ENCODE data around the gene RASA3. TPM values are rescaled to one million over a fixed set of nuclear protein-coding genes. Genes with fewer than 3 reads are reported as not detected.

The RASA3 gene
- total and polyA plus RNA-seq, 10 of the 15 experiments (the other 5 are each of a cell fraction or from before 2014, with no cell fraction given), result 0.79 to 33.9 (median 17.6) TPM

DNA sequence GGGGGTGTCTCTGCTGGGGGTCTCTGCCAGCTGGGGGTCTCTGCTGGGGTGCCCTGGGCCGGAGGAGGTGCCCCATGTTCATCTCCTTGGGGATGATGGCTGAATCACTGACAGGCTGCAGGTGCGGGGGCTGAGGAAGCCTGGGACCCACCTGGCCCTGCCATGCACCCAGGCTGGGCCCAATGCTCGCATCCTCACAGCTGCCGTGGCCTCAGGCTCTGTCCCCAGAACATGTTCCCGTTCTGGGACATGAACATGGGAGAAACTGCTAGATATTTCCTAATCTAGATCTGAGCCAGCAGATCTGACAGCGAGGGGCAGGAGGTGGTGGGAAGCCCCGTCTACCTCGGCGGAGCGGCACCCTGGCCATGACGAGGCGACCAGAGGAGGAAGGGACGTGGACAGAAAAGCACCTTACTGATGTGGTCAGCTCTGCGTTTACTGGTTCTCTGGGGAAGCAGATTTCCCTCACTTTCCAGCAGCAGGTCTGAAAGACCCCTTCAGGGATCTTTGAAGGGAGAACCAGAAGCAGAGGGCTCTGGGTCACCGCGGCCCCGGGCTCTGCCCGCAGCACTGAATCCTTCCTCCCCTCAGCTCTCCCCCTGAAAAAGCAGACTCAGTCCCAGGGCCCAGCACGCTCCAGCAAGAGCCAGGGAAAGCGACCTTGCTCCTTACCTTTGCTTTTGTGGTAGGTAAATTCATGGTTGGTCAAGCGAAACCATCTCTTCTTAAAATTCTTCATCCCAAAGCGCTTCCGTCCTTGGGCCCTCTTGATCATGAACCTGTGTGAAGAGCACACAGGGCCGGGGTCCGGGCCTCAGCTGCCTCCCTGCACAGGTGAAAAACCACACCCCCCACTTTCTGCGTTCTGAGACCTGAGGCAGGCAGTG lies 132.0 kb downstream of the RASA3 start:
- in situ Hi-C loops (cut with MboI) (no loop called here), intact Hi-C loops (cut with micrococcal nuclease; ENCODE audit: unreplicated experiment) (no loop called here)
- H3K27me3 ChIP-seq (replicated peaks in 1 of 2; ENCODE audit: control insufficient read depth in 2 of 2, insufficient read depth in 2 of 2, low read length in 1 of 2), result no peaks in the 10 kb centered on the region
- FAIRE-seq (no peak), DNase-seq (ENCODE audit: low read depth, low spot score) (no peak), ATAC-seq (no peak)
- ChIA-PET POLR2A (no interaction called here), CTCF (no interaction called here), SMC1A (ENCODE audit: uncharacterized antibody, unreplicated experiment) (no interaction called here), RAD21 (ENCODE audit: unreplicated experiment) (no interaction called here)
- no peak overlapping the region for H2AFZ ChIP-seq (ENCODE audit: control insufficient read depth, low read depth, low read length)
- H3K27ac ChIP-seq (ENCODE audit: control insufficient read depth, insufficient read depth), result no peak overlapping the region
- H3K4me1 ChIP-seq (ENCODE audit: control insufficient read depth, insufficient read depth, low read length), result no peaks in the 10 kb centered on the region
- H3K79me2 ChIP-seq (ENCODE audit: control insufficient read depth, insufficient read depth, low read length), result no peaks in the 10 kb centered on the region
- TF ChIP-seq, protein P1, sequence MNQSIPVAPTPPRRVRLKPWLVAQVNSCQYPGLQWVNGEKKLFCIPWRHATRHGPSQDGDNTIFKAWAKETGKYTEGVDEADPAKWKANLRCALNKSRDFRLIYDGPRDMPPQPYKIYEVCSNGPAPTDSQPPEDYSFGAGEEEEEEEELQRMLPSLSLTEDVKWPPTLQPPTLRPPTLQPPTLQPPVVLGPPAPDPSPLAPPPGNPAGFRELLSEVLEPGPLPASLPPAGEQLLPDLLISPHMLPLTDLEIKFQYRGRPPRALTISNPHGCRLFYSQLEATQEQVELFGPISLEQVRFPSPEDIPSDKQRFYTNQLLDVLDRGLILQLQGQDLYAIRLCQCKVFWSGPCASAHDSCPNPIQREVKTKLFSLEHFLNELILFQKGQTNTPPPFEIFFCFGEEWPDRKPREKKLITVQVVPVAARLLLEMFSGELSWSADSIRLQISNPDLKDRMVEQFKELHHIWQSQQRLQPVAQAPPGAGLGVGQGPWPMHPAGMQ (IDR thresholded peaks at IDR 0.05; ENCODE audit: borderline replicate concordance), result no peak
- TF ChIP-seq NFXL1 (IDR thresholded peaks at IDR 0.05; ENCODE audit: borderline replicate concordance), result no peak
- no peak for TF ChIP-seq RFX5 (IDR thresholded peaks at IDR 0.05; ENCODE audit: low read depth, low read length)
- TF ChIP-seq, protein P2, sequence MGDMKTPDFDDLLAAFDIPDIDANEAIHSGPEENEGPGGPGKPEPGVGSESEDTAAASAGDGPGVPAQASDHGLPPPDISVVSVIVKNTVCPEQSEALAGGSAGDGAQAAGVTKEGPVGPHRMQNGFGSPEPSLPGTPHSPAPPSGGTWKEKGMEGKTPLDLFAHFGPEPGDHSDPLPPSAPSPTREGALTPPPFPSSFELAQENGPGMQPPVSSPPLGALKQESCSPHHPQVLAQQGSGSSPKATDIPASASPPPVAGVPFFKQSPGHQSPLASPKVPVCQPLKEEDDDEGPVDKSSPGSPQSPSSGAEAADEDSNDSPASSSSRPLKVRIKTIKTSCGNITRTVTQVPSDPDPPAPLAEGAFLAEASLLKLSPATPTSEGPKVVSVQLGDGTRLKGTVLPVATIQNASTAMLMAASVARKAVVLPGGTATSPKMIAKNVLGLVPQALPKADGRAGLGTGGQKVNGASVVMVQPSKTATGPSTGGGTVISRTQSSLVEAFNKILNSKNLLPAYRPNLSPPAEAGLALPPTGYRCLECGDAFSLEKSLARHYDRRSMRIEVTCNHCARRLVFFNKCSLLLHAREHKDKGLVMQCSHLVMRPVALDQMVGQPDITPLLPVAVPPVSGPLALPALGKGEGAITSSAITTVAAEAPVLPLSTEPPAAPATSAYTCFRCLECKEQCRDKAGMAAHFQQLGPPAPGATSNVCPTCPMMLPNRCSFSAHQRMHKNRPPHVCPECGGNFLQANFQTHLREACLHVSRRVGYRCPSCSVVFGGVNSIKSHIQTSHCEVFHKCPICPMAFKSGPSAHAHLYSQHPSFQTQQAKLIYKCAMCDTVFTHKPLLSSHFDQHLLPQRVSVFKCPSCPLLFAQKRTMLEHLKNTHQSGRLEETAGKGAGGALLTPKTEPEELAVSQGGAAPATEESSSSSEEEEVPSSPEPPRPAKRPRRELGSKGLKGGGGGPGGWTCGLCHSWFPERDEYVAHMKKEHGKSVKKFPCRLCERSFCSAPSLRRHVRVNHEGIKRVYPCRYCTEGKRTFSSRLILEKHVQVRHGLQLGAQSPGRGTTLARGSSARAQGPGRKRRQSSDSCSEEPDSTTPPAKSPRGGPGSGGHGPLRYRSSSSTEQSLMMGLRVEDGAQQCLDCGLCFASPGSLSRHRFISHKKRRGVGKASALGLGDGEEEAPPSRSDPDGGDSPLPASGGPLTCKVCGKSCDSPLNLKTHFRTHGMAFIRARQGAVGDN (IDR thresholded peaks at IDR 0.05), result no peak
- no peak for TF ChIP-seq WRNIP1 (IDR thresholded peaks at IDR 0.05; ENCODE audit: borderline replicate concordance, low read depth, low read length)
- no peak for TF ChIP-seq RB1 (IDR thresholded peaks at IDR 0.05; ENCODE audit: borderline replicate concordance)
- TF ChIP-seq NBN (IDR thresholded peaks at IDR 0.05), result no peak
- TF ChIP-seq ZNF274 (IDR thresholded peaks at IDR 0.05; ENCODE audit: insufficient read depth, insufficient read length), result no peak
- no peak for TF ChIP-seq EP300 (IDR thresholded peaks at IDR 0.05; ENCODE audit: borderline replicate concordance in 1 of 2, control insufficient read depth in 1 of 2, low read depth in 2 of 2, low read length in 2 of 2)
- no peak for TF ChIP-seq SMAD1 (IDR thresholded peaks at IDR 0.05; ENCODE audit: low read depth, partially characterized antibody)
- TF ChIP-seq NR2C1 (IDR thresholded peaks at IDR 0.05), result no peak
- no peak for TF ChIP-seq DPF2 (IDR thresholded peaks at IDR 0.05)
- no peak for TF ChIP-seq POLR2A (IDR thresholded peaks at IDR 0.05; ENCODE audit: low read depth, low read length)
- TF ChIP-seq, protein P3, sequence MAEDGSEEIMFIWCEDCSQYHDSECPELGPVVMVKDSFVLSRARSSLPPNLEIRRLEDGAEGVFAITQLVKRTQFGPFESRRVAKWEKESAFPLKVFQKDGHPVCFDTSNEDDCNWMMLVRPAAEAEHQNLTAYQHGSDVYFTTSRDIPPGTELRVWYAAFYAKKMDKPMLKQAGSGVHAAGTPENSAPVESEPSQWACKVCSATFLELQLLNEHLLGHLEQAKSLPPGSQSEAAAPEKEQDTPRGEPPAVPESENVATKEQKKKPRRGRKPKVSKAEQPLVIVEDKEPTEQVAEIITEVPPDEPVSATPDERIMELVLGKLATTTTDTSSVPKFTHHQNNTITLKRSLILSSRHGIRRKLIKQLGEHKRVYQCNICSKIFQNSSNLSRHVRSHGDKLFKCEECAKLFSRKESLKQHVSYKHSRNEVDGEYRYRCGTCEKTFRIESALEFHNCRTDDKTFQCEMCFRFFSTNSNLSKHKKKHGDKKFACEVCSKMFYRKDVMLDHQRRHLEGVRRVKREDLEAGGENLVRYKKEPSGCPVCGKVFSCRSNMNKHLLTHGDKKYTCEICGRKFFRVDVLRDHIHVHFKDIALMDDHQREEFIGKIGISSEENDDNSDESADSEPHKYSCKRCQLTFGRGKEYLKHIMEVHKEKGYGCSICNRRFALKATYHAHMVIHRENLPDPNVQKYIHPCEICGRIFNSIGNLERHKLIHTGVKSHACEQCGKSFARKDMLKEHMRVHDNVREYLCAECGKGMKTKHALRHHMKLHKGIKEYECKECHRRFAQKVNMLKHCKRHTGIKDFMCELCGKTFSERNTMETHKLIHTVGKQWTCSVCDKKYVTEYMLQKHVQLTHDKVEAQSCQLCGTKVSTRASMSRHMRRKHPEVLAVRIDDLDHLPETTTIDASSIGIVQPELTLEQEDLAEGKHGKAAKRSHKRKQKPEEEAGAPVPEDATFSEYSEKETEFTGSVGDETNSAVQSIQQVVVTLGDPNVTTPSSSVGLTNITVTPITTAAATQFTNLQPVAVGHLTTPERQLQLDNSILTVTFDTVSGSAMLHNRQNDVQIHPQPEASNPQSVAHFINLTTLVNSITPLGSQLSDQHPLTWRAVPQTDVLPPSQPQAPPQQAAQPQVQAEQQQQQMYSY (CRISPR knock-in tag; IDR thresholded peaks at IDR 0.05), result no peak
- TF ChIP-seq HDGF (IDR thresholded peaks at IDR 0.05), result no peak
- WGBS (ENCODE audit: insufficient coverage, insufficient replicate concordance, low lambda C conversion rate, missing lambda C conversion rate), result 87% methylated on average over 26 of the region's 26 CpGs
- no peak overlapping the region for H3K9ac ChIP-seq (ENCODE audit: control insufficient read depth, insufficient read depth, low read length)
- no peak overlapping the region for H3K4me2 ChIP-seq (ENCODE audit: control insufficient read depth, insufficient read depth)
- BruUV-seq (replicated peaks), result no TSS peak
- H4K20me1 ChIP-seq (ENCODE audit: control insufficient read depth, insufficient read depth), result no peaks in the 10 kb centered on the region
- no peaks in the 10 kb centered on the region for H3K9me3 ChIP-seq (replicated peaks; ENCODE audit: control insufficient read depth, insufficient read depth, low read length)
- no peak overlapping the region for H3K4me3 ChIP-seq
- H3K36me3 ChIP-seq (ENCODE audit: control insufficient read depth in 2 of 2, insufficient read depth in 2 of 2, low read length in 1 of 2), result peaks cover 0 to 2% of the 10 kb centered on the region in 2 experiments; a peak in 2 of 4 replicates

All from GM12878 (cell line).